Ovary (tissue), 9 donors: ENCODE measurements around the gene DOCK4. TPM values are rescaled to one million over a fixed set of nuclear protein-coding genes. Genes with fewer than 3 reads are reported as not detected.

Source experiments
- DNase-seq, 5 donors: peaks; one replicate each; pipeline ENCODE4 v3.0.0-alpha.2; 2019 to 2020
- H3K27ac ChIP-seq, 2 donors: fragments of 200-600 bp; one replicate each; pipeline versions ENCODE4 v1.5.1 to v1.8.0; 2019 to 2022
- H3K27me3 ChIP-seq: fragments of 200-600 bp; one replicate; pipeline ENCODE4 v1.8.0; 2022
- H3K36me3 ChIP-seq: fragments of 200-600 bp; sonication (generic); one replicate; pipeline ENCODE4 v1.5.1; 2019
- H3K4me1 ChIP-seq: one replicate; pipeline ENCODE4 v1.8.1; 2013; ENCODE audit warnings: mild to moderate bottlenecking, moderate library complexity; ENCODE audit not compliant: insufficient read depth
- H3K4me3 ChIP-seq: fragments of 200-600 bp; sonication (generic); one replicate; pipeline ENCODE4 v1.5.1; 2017
- H3K9me3 ChIP-seq, 2 donors: fragments of 200-600 bp in 1 of 2; sonication (generic) in 1 of 2; one replicate each; pipeline versions ENCODE4 v1.5.1 to v1.8.1; 2013 to 2019; ENCODE audit warnings: mild to moderate bottlenecking in 1 of 2, moderate library complexity in 1 of 2
- CTCF ChIP-seq, 3 donors: fragments of 450-650 bp in 2 of 3; fragments of 200-600 bp in 1 of 3; IDR thresholded peaks; one replicate each; pipeline versions ENCODE4 v1.5.1 to v1.8.0; 2016 to 2022; ENCODE audit warnings: antibody characterized with exemption in 3 of 3, mild to moderate bottlenecking in 1 of 3
- EP300 ChIP-seq: sonication (generic); formaldehyde crosslinking; IDR thresholded peaks from one replicate; pipeline ENCODE4 v1.6.1; 2017; ENCODE audit warnings: antibody characterized with exemption
- POLR2A ChIP-seq: fragments of 450-650 bp; IDR thresholded peaks from one replicate; pipeline ENCODE4 v1.6.1; 2017; ENCODE audit warnings: antibody characterized with exemption, mild to moderate bottlenecking, moderate library complexity
- WGBS, 3 donors: extraction: QIAGEN DNeasy Blood & Tissue Kit in 1 of 3; methylation state at CpG; one replicate each; pipeline versions ENCODE4 v1.1.5 to v1.1.7; 2013 to 2017; 5-methylcytosine and 5-hydroxymethylcytosine counted together
- intact Hi-C, 4 donors: fragments of 100-400 bp; cut with DNase I; formaldehyde crosslinking; loops; one replicate each; pipeline versions ENCODE4 v1.11.0 to v1.15.1; 2022 to 2023
- polyA plus RNA-seq, 2 donors: library from polyadenylated mRNA; stranded (reverse); fragments of 200-250 nt in 1 of 2; fragments of 350-450 nt in 1 of 2; fragmentation: Illumina TruSeq in 1 of 2; extraction: RNeasy Lipid Tissue Mini Kit (QIAGEN cat#74804) in 1 of 2; gene quantifications; one replicate each; pipeline ENCODE4 v1.2.3, GENCODE V29; 2013 to 2014
- total RNA-seq, 7 donors: library from RNA; depleted of rRNA in 2 of 7; stranded (reverse); fragments of >200 nt in 2 of 7; fragmentation: NEBNext Ultra II Directional in 3 of 7; extraction: Animal tissue kit (Norgen Biotek cat#: 25700) in 3 of 7; gene quantifications; one replicate each; pipeline versions ENCODE4 v1.1.0 to v1.2.4, GENCODE V29; 2016 to 2023
- donor health status: DM: no; HTN: no; CAD: no; lungs with moderate emphysema.
- donor health status: DM: no; HTN: no; CAD: no.
- donor health status: Bipolar disorder and iron deficiency.
- donor health status: DM: yes; HTN: yes; CAD: no.
- donor health status: DM: no; HTN: no; CAD: no.
- donor health status: DM: yes; HTN: yes; CAD: no.

Gene DOCK4
- total and polyA plus RNA-seq, 9 donors = 9.5 to 39.7 (median 27.3) TPM

DNA sequence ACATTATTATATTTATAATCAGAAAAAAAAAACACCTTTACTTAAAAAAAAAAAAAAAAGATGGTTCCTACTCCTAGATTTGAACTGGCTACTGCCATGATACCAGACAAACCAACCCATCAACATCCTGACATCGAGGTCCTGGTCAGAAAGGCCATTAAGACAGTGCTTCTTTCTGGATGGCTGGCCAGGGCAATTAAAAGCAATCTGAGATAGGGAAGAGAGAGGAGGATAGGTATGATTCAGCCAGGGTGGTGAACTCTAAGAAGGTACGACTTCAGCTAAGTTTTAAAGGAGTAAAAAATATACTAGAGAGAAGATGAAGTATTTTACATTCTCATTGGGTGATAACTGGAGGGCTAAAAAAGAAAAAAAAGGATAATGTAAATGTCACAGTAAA, 139.0 kb downstream of the DOCK4 start:
- WGBS, 3 donors = 12 to 34% (median 14%) methylated on average over 2 of the region's 2 CpGs
- Histone ChIP-seq H3K27ac (peak overlapping the region in 1 of 2 donors; percentile 13), H3K9me3 (no peaks in the 10 kb centered on the region), H3K4me3 (no peak overlapping the region), H3K36me3 (no peaks in the 10 kb centered on the region), H3K27me3 (no peaks in the 10 kb centered on the region), H3K4me1 (peaks cover 14% of the 10 kb centered on the region)
- TF ChIP-seq POLR2A (no peak), EP300 (no peak), CTCF (IDR thresholded peaks at IDR 0.05) (no peak)
- intact Hi-C loops = no loop called here
- no peak for DNase-seq

DNA sequence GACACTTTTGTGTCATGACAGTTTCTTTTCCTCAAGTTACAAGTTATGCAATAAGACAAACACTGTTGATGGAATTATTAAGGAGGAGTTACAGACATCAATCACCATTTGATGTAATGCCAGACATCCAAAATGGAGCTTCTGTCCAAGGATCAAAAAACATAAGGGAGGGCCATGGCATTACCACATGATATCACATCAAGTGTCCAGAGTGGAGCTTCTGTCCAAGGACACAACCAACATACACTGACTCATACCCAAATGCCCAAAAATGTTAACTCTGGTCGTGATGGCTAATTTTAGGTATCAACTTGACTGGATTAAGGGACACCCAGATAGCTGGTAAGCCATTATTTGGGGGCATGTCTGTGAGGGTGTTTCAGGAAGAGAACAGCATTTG, 140.4 kb downstream of the DOCK4 start:
- H3K9me3 ChIP-seq = no peaks in the 10 kb centered on the region
- peaks cover 18% of the 10 kb centered on the region for H3K4me1 ChIP-seq
- H3K4me3 ChIP-seq = no peak overlapping the region
- WGBS, 3 donors = 72 to 86% (median 85%) methylated on average over 1 of the region's 1 CpG
- intact Hi-C loops = no loop called here
- DNase-seq = no peak
- no peak overlapping the region for H3K27ac ChIP-seq
- no peaks in the 10 kb centered on the region for H3K27me3 ChIP-seq
- TF ChIP-seq POLR2A (no peak), EP300 (no peak), CTCF (IDR thresholded peaks at IDR 0.05) (no peak)
- H3K36me3 ChIP-seq = no peaks in the 10 kb centered on the region

DNA sequence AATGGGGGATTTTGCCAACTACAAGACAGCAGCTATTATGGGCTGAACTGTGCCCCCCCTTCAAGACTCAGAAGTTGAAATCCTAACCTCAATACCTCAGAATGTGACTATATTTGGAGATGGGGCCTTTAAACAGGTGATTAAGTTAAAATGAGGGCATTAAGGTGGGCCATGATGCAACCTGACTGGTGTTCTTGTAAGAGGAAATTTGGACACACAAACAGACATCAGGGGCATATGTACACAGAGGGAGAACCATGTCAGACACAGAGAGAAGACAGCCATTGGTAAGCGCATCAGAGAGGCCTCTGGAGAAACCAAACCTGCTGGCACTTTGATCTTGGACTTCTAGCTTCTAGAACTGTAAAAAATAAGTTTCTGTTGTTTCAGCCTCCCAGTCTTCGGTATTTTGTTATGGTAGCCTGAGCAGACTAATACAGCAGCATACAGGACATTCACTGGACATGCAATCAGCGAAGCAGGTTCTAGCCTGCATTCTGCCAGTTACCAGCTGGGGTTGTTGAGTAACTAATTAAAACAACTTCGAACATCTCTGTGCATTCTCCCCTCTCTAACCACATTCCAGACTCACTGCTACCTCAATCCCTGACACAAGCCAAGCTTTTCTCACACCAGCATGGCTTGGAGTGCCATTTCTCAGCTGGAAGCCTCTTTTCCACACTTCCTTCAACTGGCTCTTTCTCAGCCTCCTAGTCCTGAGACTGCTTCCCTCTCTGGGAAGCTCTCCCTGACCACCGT, 141.4 kb downstream of the DOCK4 start:
- TF ChIP-seq POLR2A = no peak
- TF ChIP-seq EP300 = no peak
- no peak for TF ChIP-seq CTCF (IDR thresholded peaks at IDR 0.05)
- H3K27ac ChIP-seq = no peak overlapping the region
- no peak overlapping the region for H3K4me3 ChIP-seq
- H3K9me3 ChIP-seq = no peaks in the 10 kb centered on the region
- intact Hi-C loops = no loop called here
- DNase-seq = no peak
- H3K27me3 ChIP-seq = no peaks in the 10 kb centered on the region
- no peaks in the 10 kb centered on the region for H3K36me3 ChIP-seq
- peaks cover 17% of the 10 kb centered on the region for H3K4me1 ChIP-seq
- WGBS, 3 donors = 91 to 96% (median 94%) methylated on average over 5 of the region's 5 CpGs

DNA sequence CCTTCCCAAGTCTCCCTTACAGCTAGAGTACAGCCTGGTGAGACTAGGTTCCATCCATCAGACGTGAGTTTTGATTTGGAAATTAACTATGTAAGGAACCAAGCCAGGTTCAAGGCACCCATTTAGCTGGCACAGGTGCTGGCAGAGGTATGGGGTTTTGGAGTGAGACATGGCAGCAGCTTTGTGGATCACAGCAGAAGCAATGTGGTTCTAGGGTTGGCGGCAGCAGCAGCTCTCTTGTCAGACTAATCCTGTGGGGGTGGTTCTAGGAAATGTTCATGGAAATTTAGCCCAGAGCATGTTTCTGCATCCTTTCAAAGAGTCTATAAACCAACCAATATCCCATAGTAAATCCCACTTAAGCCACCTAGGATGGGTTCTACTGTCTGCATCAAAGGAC, 142.2 kb downstream of the DOCK4 start:
- Histone ChIP-seq H3K4me1 (peaks cover 15% of the 10 kb centered on the region), H3K4me3 (no peak overlapping the region), H3K27ac (no peak overlapping the region), H3K9me3 (no peaks in the 10 kb centered on the region), H3K36me3 (no peaks in the 10 kb centered on the region), H3K27me3 (no peaks in the 10 kb centered on the region)
- WGBS, 3 donors = 95 to 100% (median 97%) methylated on average over 2 of the region's 2 CpGs
- DNase-seq = no peak
- TF ChIP-seq EP300 = no peak
- intact Hi-C loops = no loop called here

DNA sequence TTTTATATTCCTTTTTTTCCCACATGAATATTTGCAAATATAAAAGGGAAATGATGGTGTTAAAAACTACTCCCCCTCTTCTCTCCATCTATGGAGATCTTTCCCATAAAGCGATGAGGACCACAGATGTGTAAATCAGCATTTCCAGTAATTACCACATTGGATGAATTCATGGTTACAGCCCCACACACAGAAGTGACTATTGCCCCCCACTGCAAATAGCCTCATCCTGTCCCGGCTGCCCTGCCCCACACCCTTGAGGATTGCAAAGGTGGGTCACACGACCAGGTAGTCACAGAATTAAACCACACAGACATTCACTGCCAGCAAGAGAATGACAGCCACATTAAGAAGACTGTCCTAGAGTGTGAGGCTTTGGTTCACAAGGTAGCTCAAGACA, 145.1 kb downstream of the DOCK4 start:
- H3K27ac ChIP-seq = no peak overlapping the region
- no peak for DNase-seq
- H3K4me3 ChIP-seq = no peak overlapping the region
- H3K36me3 ChIP-seq = no peaks in the 10 kb centered on the region
- peaks cover 8% of the 10 kb centered on the region for H3K4me1 ChIP-seq
- TF ChIP-seq CTCF (IDR thresholded peaks at IDR 0.05) (no peak), EP300 (no peak), POLR2A (no peak)
- intact Hi-C loops = no loop called here
- no peaks in the 10 kb centered on the region for H3K27me3 ChIP-seq
- no peaks in the 10 kb centered on the region for H3K9me3 ChIP-seq
- WGBS, 3 donors = 56 to 76% (median 69%) methylated on average over 3 of the region's 3 CpGs
